Activated naive CD8-positive, alpha-beta T cell treated with anti-CD3 and anti-CD28 coated beads, Interleukin-2, amount 50 U/mL, for 24 hours (primary cell): Measurements from ENCODE around the gene CALY.

Experiments
- ATAC-seq: fragments of 150-1000 bp; cut with Tn5 transposase; one replicate; pipeline ENCODE4 v1.10.0; 2021
- DNase-seq: peaks from one replicate; pipeline ENCODE4 v3.0.0; 2021
- H3K27ac Mint-ChIP-seq: one replicate; pipeline ENCODE4 v1.8.0; 2021; ENCODE audit warnings: mild to moderate bottlenecking, mixed read lengths
- H3K27me3 Mint-ChIP-seq: one replicate; pipeline ENCODE4 v1.8.0; 2021; ENCODE audit warnings: mixed read lengths
- H3K36me3 Mint-ChIP-seq: one replicate; pipeline ENCODE4 v1.8.0; 2021; ENCODE audit warnings: low read depth, mixed read lengths
- H3K4me1 Mint-ChIP-seq: one replicate; pipeline ENCODE4 v1.8.0; 2021; ENCODE audit warnings: mixed read lengths
- H3K4me3 Mint-ChIP-seq: one replicate; pipeline ENCODE4 v1.8.0; 2021; ENCODE audit warnings: mild to moderate bottlenecking, moderate library complexity, mixed read lengths
- H3K9me3 Mint-ChIP-seq: one replicate; pipeline ENCODE4 v1.8.0; 2021; ENCODE audit warnings: mixed read lengths

CALY gene

DNA sequence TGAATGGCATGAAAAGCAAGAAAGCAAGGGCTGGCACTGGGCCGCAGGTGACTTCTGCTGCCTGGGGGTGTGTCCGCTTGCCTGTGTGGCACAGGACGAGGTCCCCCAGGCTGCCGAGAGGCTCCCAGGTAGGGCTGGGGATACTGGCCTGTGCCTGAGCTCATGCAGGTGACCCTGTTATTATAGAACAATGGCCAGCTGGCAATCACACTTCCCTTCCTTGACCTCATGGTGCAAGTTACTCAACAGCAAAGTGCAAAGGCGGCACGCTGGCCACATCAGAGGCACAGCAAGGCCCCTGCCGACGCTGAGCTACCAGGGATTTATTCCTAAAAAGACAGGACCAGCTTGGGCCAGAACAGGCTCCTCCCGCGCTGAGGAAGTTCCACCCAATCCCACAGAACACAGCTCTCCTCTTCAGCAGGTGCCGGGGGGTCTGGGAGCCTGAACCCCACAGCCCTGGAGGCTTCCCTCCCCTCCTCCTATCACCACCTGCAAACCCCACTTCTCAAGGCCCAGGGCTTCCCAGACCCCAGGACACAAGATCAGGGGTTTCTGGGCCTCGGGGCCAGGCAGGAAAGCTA, 58.6 kb downstream of the CALY start:
- DNase-seq = no peak
- peaks cover 9% of the 10 kb centered on the region for H3K36me3 Mint-ChIP-seq
- no peaks in the 10 kb centered on the region for H3K9me3 Mint-ChIP-seq
- peak overlapping the region; percentile 63 for H3K4me3 Mint-ChIP-seq
- peak overlapping the region; percentile 71 for H3K27ac Mint-ChIP-seq
- no peak for ATAC-seq
- H3K4me1 Mint-ChIP-seq = peaks cover 33% of the 10 kb centered on the region
- no peaks in the 10 kb centered on the region for H3K27me3 Mint-ChIP-seq

DNA sequence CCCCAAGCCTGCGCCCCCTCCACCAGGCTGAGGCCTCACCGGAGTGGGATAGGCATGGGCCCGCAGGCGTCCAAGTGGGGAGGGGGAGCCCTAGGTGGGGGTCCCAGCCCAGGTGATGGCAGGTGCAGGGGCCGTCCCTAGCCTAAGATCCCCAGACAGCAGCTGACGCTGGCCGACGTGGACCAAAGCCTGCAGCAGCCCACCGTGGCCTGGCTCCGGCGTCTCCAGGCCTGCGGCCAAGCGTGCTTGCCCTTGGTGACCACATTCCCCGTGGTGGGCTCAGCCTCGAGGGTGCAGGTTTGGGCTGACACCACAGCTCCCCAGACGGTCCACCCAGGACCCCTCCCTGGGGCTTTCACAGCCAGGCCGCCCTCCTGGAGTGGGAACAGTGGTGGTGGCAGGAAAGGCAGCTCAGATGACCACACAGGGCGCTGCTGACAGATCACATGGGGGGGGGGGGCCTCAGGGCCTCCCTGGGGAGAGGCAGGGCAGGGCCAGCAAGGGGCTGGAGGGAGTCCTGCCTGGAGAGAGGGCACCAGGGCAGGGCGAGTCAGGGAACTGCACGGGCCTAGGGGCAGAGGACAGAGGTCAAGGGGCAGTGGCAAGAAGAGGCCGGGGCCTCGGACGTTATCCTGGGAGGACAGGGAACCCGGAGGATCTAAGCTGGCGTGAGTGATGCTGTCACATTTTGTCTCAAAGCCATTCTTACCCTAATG, 59.3 kb downstream of the CALY start:
- H3K9me3 Mint-ChIP-seq = no peaks in the 10 kb centered on the region
- peaks cover 33% of the 10 kb centered on the region for H3K4me1 Mint-ChIP-seq
- no peak overlapping the region for H3K27ac Mint-ChIP-seq

DNA sequence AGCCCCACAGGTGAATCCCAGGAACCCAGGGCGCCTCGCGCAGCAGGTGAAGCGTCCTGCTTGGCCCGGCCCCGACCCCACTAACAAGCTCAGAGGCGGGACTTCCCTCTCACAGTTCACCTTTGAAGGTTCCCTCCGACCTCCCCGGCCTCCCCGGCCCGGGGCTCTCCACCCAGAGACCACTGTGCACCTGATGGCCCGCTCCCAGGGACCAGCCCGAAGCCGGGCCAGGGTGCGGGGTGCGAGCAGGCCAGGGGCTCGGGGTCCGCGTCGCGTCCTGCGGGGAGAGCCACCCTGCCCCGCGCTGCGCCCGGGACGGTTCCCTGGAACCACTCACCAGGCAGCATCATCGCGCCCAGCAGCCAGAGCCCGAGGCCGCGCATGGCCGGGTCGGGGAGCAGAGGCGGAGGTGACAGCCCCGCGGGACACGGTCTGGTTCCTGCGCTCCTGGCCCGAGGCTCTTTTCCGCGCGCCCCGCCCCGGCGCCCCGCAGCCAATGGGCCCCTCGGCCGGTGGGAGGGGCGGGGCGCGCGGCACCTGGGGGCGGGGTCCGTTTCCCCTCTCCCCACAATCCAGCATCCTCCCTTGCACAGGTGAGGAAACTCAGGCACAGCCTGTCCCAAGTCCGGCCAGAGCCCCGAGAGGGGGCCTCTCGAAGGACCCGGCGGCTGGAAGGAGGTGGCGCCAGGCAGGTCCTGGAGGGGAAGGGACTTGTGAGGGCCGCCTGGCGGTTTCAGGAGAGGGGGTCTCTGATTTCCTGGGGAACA, 60.1 kb downstream of the CALY start, which contains the start of gene ADAM8:
Gene ADAM8, minus strand, starts transcription at position 434 of the 767 bp plus-strand sequence. Its CDS starts 51 bp downstream, at position 383.
- H3K4me1 Mint-ChIP-seq = peaks cover 33% of the 10 kb centered on the region
- H3K9me3 Mint-ChIP-seq = no peaks in the 10 kb centered on the region
- DNase-seq = peak; percentile 78
- peak; percentile 35 for ATAC-seq
- H3K36me3 Mint-ChIP-seq = peaks cover 2% of the 10 kb centered on the region
- H3K4me3 Mint-ChIP-seq = peak within 1 kb of the TSS; percentile 84
- H3K27me3 Mint-ChIP-seq = no peaks in the 10 kb centered on the region
- peak within 1 kb of the TSS; percentile 76 for H3K27ac Mint-ChIP-seq

More for the DNA sequence above, 59.3 kb downstream of the CALY start:
- peaks cover 6% of the 10 kb centered on the region for H3K36me3 Mint-ChIP-seq
- DNase-seq (no peak), ATAC-seq (no peak)
- no peak overlapping the region for H3K4me3 Mint-ChIP-seq
- no peaks in the 10 kb centered on the region for H3K27me3 Mint-ChIP-seq

DNA sequence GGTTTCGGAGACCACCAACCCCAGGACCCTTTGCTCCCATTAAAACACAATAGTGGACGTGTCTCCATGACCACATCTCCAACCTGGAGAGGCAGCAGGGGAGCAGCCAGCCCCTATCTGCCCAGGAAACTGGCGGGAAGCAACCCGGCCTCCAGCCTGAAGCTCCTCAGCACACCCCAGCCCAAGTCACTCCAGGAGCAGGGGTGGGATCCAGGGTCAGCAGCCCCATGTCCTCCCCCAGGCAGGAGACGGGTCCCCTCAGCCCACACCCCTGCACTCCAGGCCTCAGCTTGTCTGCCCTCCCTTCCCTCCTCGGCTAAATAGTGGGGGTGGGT, 60.6 kb downstream of the CALY start:
- Mint-ChIP-seq H3K27me3 (no peaks in the 10 kb centered on the region), H3K4me3 (peak overlapping the region; percentile 84), H3K9me3 (no peaks in the 10 kb centered on the region), H3K4me1 (peaks cover 33% of the 10 kb centered on the region), H3K36me3 (peaks cover 2% of the 10 kb centered on the region), H3K27ac (peak overlapping the region; percentile 76)
- ATAC-seq (no peak), DNase-seq (no peak)

DNA sequence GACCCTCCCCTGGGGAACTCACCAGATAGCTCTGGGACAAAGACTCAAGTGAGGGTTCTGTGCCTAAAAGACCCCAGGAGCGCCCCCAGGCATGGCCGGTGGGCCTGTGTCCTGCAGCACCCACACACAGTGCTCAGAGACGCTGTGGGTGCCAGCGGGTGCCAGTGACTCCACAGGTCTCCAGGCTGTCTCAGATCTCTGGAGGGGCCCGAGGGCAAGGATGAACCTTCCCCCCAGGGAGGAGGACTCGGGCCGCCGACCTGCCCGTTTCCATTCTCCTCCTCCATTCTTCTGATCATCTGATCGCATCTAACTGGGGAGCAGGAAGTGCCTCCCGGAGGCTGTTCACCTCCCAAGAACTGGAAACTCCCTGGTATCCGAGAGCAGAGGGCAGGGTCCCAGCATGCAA, 61.0 kb downstream of the CALY start:
- Mint-ChIP-seq H3K4me3 (peak overlapping the region; percentile 84), H3K4me1 (peaks cover 33% of the 10 kb centered on the region), H3K27ac (peak overlapping the region; percentile 76), H3K9me3 (no peaks in the 10 kb centered on the region), H3K27me3 (no peaks in the 10 kb centered on the region), H3K36me3 (peaks cover 2% of the 10 kb centered on the region)
- peak; percentile 53 for ATAC-seq
- peak; percentile 71 for DNase-seq

DNA sequence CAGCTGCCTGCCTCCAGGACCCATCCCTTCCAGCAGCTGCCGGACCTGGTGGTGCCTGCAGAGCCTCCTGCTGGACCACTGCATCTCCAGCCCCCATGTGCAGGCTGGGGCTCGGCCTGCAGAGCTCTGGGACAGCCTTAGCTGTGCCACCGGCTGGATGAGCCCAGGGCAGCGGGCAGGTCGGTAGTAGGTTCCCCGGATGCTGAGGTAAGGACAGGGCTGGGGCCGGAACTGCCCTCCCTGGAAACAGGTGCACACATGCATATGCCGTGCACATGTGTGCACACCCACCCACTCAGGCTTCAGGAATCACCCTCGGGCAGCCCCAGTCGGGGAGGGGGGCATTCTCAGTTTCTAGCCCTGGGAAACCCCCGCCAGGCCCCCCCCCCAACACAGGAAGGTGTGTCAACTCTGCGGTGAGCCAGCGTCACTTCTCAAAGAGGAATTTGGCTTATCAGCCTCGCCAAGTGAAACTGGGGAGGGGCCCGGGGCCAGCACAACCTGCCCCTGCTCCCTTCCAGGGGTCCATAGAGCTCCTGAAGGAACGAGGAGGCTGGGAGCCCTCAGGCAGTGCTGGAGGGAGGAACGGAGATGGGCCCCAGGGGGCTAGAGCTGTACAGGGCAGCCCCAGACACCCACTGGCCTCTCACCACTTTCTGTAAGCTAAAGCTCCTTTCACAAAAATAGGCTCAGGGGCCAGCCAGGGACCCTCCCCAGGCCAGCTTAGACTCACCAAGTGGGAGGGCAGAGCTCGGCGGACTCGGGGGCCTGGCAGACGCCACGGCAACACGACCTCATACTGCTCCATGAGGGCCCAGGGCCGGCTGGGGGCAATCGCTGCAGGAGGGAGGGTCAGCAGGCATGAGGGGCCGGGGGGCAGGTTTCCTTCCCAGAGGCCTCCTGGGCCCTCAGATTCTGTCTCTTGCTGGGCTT, 61.7 kb downstream of the CALY start:
- Mint-ChIP-seq H3K4me3 (peak overlapping the region; percentile 84), H3K27me3 (no peaks in the 10 kb centered on the region), H3K27ac (peak overlapping the region; percentile 80), H3K4me1 (peaks cover 33% of the 10 kb centered on the region), H3K36me3 (peaks cover 2% of the 10 kb centered on the region), H3K9me3 (no peaks in the 10 kb centered on the region)
- DNase-seq = peak; percentile 84
- peak; percentile 62 for ATAC-seq
